ENCODE data around the gene RAPH1.

The RAPH1 gene

GRCh38 chr2:203567691-203568090 lies 32.6 kb upstream of the RAPH1 start:
- ChIA-PET POLR2A (ENCODE audit: low non-redundant PET) (no interaction called here), CTCF (no interaction called here)
- no peak overlapping the region for H3K27ac ChIP-seq
- DNase-seq (ENCODE audit: low spot score): no peak
- TF ChIP-seq CTCF (conservative IDR thresholded peaks at IDR 0.05; ENCODE audit: low read depth): no peak

- no peak for DNase-seq (ENCODE audit: low spot score)
- no peak for TF ChIP-seq CTCF (conservative IDR thresholded peaks at IDR 0.05; ENCODE audit: low read depth)
- CTCF ChIA-PET: no interaction called here
- H3K27ac ChIP-seq: no peak overlapping the region
- POLR2A ChIA-PET (ENCODE audit: low non-redundant PET): no interaction called here
Observed at GRCh38 chr2:203566161-203566560, 31.1 kb upstream of the RAPH1 start.

- ChIA-PET POLR2A (ENCODE audit: low non-redundant PET) (no interaction called here), CTCF (no interaction called here)
- no peak for TF ChIP-seq CTCF (conservative IDR thresholded peaks at IDR 0.05; ENCODE audit: low read depth)
Observed at GRCh38 chr2:203565076-203565475, 30.0 kb upstream of the RAPH1 start.

GRCh38 chr2:203562268-203562667 lies 27.2 kb upstream of the RAPH1 start:
- POLR2A ChIA-PET (ENCODE audit: low non-redundant PET): no interaction called here

More at GRCh38 chr2:203565076-203565475, 30.0 kb upstream of the RAPH1 start:
- no peak overlapping the region for H3K27ac ChIP-seq
- DNase-seq (ENCODE audit: low spot score): no peak

GRCh38 chr2:203559641-203560040 lies 24.5 kb upstream of the RAPH1 start:
- ChIA-PET POLR2A (ENCODE audit: low non-redundant PET) (interaction anchor here (0.6 kb wide), 1 partner anchor 27 kb away, joined by 4 read pairs; no protein-coding TSS in a partner anchor), CTCF (no interaction called here)
- DNase-seq (ENCODE audit: low spot score): no peak
- H3K27ac ChIP-seq: no peak overlapping the region
- no peak for TF ChIP-seq CTCF (conservative IDR thresholded peaks at IDR 0.05; ENCODE audit: low read depth)

More at GRCh38 chr2:203562268-203562667, 27.2 kb upstream of the RAPH1 start:
- DNase-seq (ENCODE audit: low spot score): no peak
- no peak overlapping the region for H3K27ac ChIP-seq
- no peak for TF ChIP-seq CTCF (conservative IDR thresholded peaks at IDR 0.05; ENCODE audit: low read depth)
- CTCF ChIA-PET: no interaction called here

GRCh38 chr2:203553784-203554183 lies 18.7 kb upstream of the RAPH1 start:
- TF ChIP-seq CTCF (conservative IDR thresholded peaks at IDR 0.05; ENCODE audit: low read depth): no peak
- ChIA-PET CTCF (interaction anchor here (0.6 kb wide), 1 partner anchor 225 kb away, joined by 4 read pairs; no protein-coding TSS in a partner anchor), POLR2A (ENCODE audit: low non-redundant PET) (no interaction called here)
- DNase-seq (ENCODE audit: low spot score): no peak
- no peak overlapping the region for H3K27ac ChIP-seq

- POLR2A ChIA-PET (ENCODE audit: low non-redundant PET): no interaction called here
- peak; percentile 11 for DNase-seq (ENCODE audit: low spot score)
- CTCF ChIA-PET: no interaction called here
- H3K27ac ChIP-seq: no peak overlapping the region
- TF ChIP-seq CTCF (conservative IDR thresholded peaks at IDR 0.05; ENCODE audit: low read depth): no peak
Observed at GRCh38 chr2:203551778-203552177, 16.7 kb upstream of the RAPH1 start.

Data from RWPE1 (cell line).